ENCODE measurements around the gene USP35.

- TF ChIP-seq POLR2AphosphoS5 (IDR thresholded peaks at IDR 0.05; ENCODE audit: low read depth, low read length) = no peak
- TF ChIP-seq POLR2A (IDR thresholded peaks at IDR 0.05; ENCODE audit: low read depth, low read length) = no peak
- no peak for TF ChIP-seq PAX5 (IDR thresholded peaks at IDR 0.05; ENCODE audit: insufficient read depth, low read length, severe bottlenecking)
- no peak for TF ChIP-seq SPI1 (IDR thresholded peaks at IDR 0.05; ENCODE audit: low read depth, low read length)
- TF ChIP-seq POU2F2 (IDR thresholded peaks at IDR 0.05; ENCODE audit: low read depth, low read length) = no peak
- no peak for TF ChIP-seq TAF1 (IDR thresholded peaks at IDR 0.05; ENCODE audit: low read depth, low read length)
Measured at GRCh38 chr11:78170413-78170812, 18.3 kb upstream of the USP35 start.

Data from GM12891 (cell line).